ENCODE data around the gene EGFLAM.

DNA sequence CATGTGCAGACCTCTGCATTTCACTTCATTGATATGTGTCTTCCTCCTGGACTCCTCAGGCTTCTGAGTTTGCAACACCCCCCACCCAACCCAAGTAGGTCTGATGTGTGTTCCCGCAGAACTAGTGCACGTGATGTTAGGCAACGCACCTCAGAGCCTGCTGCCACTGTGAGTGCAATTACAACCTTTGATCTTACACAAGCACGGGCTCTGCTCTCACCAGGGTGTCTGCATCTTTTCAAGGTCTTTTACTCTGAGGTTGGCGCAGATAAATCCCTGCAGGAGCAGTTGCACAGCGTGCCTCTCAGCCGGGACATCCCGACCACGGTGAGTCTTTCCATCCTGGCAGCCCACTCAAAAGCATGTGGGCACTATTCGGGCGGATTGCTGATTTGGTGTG, 80.1 kb downstream of the EGFLAM start:
- no peak for TF ChIP-seq CTCF (IDR thresholded peaks at IDR 0.05; ENCODE audit: poor library complexity, severe bottlenecking)
- TF ChIP-seq EP300 (conservative IDR thresholded peaks at IDR 0.05; ENCODE audit: poor library complexity, severe bottlenecking): no peak
- no peak for TF ChIP-seq EZH2 (IDR thresholded peaks at IDR 0.05; ENCODE audit: borderline replicate concordance, insufficient read depth, low read length, poor library complexity, severe bottlenecking)

Measured in neural cell (in vitro differentiated cells).